GM21723 (cell line): ENCODE results near the gene TELO2.

ENCODE experiments used
- ATAC-seq: cut with Tn5 transposase; IDR thresholded peaks from one replicate; pipeline ENCODE4 v1.9.1; 2021; ENCODE audit warnings: mild to moderate bottlenecking, moderate library complexity; ENCODE audit not compliant: unreplicated experiment

The TELO2 gene

DNA sequence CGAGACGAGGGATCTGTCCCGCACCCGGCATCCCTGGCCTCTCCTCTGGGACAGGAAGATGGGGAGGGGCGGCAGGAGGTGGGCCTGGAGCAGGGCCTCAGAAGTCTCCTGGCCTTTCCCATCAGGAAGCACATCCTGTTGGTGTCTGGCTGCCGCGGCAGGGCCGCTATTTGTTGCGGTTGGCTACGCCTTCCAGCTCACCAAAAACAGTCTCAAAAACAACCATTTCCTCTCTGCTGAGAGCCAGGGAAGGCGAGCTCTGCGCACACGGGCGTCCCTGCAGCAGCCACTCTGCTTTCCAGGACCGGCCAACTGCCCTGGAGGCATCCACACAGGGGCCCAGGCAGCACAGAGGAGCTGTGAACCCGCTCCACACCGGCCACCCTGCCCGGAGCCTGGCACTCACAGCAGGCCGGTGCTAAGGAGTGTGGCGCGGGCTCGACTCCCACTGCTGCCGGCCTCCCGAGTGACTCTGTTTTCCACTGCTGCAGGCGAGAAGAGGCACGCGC, 40.3 kb downstream of the TELO2 start, which contains the start of gene TMEM204:
TMEM204 (plus strand) TSS at position 224 of the 509 bp plus-strand sequence. CDS start 610 bp downstream, outside the sequence.
- no peak for ATAC-seq

DNA sequence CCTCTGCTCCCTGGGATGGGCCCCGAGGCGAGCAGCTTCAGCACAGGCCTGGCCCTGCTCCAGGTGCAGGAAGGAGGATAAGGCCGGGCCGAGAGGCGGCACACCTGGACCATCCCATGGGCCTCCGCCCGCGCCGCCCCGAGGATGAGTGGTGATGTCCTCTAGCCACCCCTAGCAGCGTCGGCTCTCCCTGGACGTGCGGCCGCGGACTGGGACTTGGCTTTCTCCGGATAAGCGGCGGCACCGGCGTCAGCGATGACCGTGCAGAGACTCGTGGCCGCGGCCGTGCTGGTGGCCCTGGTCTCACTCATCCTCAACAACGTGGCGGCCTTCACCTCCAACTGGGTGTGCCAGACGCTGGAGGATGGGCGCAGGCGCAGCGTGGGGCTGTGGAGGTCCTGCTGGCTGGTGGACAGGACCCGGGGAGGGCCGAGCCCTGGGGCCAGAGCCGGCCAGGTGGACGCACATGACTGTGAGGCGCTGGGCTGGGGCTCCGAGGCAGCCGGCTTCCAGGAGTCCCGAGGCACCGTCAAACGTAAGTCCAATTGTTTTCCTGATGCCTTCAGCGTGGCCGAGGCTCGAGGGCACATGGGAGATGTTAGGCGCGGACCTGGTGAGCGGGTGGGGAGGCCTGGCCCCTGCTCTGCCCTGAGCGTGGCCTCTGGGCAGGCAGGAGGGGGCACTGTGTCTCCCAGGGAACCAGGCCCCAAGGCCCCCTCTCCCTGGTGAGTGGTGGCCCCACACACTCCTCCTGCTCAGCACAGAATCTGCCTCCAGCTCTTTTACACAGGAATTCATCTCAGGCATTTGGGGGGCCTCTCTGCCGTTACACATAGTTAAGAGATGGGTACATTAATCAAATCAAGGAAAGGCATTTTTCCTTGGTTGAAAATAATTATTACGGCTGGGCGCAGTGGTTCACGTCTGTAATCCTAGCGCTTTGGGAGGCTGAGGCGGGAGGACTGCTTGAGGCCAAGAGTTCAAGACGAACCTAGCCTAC, 41.2 kb downstream of the TELO2 start:
- no peak for ATAC-seq

DNA sequence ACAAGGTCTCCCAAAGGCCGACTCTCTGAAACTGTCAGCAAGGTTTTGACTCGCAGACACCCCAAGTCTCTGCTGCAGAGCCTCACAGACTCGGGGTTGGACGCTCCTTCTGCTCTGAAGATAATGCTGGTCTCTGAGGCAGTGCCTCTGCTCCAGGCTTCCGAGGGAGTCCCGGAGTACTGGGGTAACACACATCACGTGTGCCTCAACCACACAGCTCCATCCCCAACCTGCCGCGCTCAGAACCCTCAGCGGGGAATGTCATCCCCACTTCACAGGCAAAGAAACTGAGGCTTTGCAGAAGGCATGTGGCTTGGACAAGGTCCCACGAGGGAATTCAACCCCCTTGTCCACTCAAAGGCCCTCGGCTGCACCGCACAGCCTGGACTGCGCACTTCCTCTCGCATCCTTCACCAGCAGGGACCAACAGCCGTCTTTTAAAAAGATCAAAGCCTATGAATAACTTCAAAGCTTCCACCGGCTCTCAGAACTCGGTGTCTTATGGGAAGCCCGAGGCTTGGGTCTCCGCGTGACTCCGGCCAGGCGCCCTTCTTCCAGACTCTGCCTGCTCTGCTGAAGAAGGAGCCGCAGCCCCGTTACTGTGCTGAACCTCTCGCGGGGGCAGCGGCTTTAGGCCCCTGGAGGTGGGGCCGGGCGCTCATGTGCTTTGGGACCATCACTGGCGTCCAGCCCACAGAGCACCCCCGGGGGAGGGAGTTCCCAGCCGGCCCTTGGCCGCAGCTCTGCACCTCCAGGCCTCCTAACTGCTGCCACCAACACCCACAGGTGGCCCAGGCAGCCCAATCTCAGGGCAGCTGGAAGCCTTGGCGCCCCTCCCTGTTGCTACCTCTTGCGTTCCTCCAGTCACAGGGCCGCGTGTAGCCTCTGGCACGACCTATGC, 42.5 kb downstream of the TELO2 start:
- ATAC-seq = no peak

DNA sequence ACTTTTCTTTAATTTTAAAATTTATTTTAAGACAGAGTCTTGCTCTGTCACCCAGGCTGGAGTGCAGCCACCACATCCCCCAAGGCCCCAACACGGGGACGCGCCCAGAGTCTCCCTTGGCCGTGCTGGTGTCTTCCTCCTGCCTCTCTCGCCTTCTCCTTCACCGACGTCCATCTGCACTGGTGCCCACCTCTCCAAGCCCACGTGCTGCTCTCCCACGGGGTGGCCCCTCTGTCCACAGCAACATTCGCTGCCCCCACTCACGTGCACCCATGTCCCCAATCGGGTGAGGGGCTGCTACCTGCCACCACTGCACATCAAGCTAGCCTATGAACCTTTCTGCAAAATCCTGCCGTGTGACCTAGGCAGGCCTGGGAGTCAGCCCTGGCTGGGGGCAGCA, 43.4 kb downstream of the TELO2 start:
- ATAC-seq = no peak

DNA sequence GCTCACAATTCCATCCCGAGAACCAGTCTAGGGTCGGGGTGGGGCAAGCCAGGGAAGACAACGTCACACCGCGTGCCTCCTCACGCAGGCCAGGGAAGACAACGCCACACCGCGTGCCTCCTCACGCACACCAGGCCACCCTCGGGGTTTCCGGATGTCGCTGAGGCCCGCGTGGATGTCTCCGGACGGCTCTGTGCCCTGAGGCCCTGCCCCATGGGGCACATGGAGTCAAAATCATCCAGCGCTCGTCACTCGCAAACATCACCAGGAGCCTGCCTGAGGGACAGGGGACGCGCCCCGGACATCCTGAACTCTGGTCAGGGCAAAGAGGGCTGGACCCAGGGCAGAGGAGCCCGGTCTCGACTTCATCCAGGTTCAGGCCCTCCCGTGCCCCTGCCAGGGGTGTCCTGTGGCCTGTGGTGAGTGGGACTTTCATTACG, 44.0 kb downstream of the TELO2 start:
- ATAC-seq = no peak

DNA sequence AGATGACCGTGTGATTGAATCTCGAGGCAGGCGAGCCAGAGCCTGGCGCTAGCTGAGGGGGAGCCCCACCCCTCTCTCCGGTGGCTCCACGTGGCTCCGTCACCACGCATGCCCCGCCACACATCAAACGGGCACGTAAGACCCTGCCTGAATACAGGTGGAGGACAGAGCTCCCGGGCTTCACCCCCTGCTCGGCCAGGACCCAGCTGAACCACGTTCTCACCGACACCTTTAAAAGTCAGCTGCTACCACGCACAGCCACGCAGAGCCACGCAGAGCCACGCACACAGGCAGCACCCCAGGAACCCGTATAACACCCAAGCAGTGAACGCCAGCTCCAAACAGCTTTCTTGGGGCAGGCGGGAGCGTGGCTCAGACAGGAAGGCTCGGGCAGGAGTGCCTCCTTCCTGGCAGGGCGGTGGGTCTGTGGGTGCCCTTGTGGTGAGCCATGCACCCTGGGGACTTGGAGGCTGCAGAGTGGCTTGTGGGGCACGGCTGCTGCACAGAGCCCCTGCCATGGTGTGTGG, 44.7 kb downstream of the TELO2 start:
- ATAC-seq = no peak

DNA sequence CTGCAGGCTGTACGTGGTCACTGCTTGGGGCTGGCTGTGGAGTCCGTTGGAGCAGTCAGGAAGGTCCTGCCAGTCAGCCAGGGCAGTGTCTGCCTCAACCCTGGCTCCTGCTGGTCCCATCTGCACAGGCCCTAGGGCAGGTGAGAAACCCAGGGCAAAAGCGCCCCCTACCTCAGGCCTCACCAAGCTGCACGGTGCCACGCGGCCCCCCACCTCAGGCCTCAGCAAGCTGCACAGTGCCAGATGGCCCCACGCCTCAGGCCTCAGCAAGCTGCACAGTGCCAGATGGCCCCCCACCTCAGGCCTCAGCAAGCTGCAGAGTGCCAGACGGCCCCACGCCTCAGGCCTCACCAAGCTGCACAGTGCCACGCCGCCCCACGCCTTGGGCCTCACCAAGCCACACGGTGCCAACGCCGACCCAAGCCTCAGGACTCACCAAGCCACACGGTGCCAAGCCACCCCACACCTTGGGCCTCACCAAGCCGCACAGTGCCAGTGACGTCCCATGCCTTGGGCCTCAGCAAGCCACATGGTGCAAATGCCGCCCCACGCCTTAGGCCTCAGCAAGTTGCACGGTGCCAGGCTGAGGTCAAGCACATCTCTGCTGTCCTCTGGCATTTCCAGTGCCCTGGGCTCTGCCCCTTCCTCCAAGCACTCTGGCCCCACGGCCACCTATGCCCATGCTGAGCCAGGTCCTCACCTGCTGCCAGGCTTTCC, 45.8 kb downstream of the TELO2 start:
- ATAC-seq = no peak

DNA sequence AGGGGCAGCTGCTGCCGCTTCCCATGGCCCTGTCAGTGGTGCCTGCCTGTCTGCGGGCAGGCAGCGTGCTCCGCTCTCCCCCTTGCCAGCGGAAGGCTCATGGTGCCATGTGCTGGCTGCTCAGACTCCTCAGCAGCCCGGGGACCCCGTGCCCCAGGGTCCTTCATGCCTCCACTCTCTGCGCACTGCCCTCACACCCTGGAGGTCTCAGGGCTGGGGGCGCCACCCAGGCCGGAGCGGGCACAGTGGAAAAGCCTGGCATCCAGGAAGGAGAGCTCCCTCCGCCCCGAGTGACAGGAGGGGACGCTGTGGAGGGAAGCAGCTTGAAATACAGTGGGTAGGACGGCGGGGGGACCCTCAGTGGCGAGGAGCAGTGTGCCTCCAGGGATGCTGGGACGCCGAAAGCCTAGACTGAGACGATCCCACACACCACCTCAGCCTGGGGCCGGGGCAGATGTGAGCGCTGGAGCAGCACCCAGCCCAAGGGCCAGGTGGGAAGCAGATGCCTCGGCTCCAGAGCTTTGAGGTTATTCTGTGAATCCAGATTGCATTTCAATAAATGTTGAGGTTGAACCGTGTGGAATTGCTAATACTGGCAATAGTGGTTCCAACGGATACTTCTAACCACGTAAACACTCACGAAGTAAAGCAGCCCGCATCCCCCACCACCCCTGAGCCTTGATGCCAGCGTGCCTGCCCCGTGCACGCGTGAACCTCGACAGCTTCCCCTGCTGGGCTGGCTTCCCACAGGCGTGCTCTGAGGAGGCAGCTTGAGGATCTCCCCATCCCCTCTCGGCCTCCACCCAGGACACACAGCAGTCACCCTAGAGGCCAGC, 46.8 kb downstream of the TELO2 start:
- no peak for ATAC-seq

DNA sequence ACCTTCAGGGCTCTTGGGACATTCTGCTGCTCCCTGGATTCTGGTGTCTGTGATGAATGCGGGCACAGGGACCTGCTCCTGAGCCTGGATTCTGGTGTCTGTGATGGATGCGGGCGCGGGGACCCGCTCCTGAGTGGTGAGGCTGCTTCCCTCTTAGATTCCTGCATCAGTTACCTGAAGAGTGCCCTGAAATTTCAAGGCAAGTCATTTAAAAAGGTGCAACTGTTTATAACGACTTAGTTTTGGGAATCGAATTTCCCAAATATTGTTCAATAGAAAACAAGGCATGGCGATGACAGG, 47.3 kb downstream of the TELO2 start:
- no peak for ATAC-seq

DNA sequence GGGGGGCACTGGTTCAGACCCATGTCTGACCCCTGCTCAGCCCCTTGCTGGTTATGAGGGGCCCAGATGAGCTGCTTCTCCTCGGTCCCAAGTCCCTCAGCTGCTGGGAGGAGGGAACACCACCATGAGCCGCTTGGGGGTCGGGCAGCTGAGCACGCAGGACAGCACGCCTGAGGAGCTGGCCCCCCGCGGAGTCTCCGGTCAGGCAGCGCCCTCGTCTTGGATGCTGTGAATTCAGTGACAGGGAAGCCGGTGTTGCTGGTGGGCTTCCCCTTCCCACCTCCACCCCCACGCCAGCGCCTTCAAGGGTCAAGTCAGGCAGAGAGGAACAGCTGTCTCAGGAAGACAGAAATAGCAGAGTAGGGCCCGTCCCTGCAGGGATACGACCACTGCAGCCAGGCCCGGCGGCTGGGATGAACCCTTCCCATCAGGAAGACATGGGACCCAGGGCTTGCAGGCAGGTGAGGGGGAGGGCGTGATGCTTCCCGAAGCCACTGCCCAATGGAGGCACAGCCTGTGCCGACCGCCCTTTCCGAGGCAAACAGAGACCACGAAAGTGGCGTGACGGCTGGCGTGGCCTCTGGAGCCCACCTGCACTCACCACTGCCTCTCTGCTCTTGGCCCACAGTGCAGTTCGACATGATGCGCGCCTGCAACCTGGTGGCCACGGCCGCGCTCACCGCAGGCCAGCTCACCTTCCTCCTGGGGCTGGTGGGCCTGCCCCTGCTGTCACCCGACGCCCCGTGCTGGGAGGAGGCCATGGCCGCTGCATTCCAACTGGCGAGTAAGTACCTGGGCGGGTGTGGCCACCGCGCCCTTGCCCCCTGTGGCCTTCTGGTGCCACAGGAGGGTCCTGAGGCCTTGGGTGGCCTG, 48.4 kb downstream of the TELO2 start:
- no peak for ATAC-seq

DNA sequence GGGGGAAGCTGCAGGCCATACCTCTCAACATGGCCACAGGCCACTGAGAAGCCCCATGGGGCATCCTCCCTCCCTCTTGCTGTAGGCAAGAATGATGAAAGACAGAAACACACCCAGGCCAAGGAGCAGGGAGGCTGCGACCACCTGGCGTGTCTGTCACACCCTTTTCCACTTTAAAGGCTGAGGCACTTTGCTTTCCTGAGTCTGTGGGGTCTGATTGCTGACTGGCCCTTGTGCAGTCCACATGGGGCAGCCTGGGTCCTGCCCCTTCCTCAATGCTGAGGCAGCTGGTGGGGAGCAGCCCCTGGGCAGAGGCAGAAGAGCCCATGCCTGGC, 49.0 kb downstream of the TELO2 start:
- no peak for ATAC-seq

DNA sequence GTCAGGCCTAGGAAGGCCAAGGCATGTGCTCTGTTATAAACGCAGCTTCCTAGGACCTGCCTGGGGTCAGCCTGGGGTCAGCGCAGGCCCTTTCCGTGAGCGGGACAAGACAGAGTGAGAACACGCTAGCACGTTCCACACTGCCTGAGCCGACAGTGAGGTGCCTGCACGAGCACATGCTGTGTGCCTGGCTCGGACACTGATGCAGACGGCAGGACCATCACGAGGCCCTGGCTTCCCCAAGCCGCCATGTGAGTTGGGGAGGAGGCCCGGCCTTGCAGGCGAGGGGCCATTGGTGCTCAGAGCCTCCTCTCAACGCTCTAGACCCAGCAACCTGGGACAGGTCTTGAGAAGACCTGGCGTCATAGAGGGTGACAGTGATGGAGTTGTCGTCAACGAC, 49.4 kb downstream of the TELO2 start:
- no peak for ATAC-seq

DNA sequence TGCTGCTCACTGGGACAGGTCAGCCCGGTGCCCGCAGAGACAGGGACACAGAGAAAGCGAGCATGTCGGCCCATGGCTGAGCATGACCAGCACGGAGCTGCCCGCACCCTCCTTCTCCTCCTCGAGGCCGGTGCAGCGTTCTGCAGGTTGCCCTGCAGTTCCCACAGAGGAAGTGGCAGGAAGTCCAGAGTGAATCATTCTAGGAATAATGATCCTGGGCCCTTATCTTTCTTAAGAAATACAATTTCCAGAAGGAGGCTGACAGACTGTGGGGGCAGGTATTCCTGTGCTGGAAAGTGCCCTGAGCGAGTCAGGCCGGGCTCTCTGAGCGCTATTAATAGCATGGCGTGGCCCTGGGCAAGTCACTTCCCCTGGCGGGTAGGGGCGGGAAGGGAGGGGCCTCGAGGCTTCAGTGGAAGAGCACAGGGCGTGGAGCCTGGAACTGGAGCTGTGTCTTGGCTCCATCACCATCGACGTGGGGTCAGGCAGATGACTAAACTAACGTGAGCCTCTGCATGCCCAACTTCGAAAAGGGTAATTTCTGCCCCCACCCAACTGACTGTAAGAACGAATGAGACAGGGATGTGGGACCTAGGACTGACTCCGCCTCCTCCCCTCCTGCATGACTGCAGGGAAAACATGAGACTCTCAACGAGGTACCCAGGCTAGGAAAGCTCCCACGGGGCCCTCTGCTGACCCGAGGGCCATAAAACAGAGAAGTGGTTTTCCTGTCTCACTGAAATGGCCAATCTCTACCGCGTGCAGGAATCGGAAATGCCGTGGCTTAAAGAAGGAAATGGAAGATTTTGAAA, 50.1 kb downstream of the TELO2 start:
- ATAC-seq = no peak

DNA sequence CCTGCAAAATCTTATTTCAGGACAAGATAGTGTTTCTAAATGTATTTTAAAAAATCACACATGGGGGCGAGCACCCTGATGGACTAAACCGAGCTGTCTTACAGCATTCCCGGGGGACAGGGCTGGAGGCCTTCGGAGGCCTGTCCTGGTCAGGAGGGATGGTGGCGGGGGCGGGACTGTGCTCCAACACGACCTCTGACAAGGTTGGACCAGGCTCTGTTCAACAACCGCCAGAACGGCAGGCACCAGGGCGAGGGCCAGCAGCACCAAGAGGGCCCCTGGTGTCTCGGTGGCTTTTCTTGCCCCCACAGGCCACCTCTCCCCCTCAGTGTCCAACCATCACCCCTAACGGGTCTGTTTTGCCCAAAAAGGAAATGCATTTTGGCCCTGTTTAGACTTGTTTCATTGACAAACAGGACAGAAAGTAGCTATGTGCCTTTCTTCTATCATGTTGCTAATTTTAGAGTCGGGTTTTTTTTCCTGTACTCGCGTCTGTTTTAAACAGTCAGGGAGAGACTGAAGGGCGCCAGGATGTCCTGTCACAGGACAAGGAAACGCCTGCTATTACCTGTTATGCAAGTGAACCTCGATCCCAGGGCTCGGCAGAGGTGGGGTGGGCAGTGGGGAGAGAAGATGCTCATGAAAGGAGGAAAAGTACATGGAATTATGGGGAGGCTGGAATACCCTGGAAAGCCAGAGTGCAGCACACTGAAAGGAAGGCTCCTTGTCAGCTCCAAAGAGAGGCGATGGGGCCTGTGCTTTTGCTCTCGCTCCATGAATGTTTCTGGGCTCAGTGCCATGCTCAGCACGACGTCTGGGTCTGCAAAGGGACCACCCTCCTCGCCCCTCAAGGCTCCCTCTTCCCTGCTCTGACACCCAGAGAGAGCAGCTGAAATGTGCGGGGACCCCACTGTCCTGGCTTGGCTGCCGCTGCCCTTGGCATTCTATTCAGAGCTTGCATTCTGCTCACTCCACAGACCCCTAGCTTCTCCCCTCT, 52.2 kb downstream of the TELO2 start:
- ATAC-seq = no peak

DNA sequence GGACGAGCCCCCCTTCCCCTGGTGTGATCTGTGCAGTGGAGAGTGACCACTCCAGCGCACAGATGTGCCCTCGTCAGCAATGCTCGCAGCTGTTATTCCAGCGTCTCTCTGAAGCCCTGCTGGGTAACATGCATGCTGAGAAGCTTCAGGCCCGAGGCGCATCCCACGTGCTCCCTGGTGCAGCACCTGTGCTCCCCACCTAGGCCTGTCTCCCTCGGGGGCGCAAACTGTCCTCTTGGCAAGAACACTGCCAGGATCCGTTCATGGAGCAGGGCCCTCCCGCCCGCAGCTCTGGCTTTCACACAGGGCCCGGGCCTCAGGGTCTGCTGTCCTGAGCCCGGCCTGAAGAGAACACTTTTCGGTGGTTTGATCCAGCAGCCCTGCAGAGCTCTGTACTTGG, 53.3 kb downstream of the TELO2 start:
- ATAC-seq = no peak

DNA sequence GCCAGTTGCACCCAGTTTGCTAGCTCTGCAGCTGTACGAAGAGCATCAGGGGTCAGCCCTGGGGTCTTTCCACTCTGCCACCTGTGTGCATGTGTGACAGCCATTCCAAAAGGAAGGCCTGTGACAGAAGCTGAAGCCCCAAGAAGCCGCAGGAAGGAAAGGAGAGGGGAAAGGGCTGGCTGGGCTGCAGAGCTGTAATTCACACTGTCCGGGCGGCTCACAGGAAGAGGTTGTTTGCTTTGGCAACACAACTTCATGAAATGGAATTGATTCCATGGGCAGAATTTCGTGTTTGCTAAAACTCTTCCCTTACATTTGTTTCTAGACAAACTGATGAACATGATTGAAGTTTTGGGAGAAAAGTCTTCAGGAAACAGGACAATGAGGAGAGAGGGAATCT, 55.1 kb downstream of the TELO2 start:
- ATAC-seq = no peak

DNA sequence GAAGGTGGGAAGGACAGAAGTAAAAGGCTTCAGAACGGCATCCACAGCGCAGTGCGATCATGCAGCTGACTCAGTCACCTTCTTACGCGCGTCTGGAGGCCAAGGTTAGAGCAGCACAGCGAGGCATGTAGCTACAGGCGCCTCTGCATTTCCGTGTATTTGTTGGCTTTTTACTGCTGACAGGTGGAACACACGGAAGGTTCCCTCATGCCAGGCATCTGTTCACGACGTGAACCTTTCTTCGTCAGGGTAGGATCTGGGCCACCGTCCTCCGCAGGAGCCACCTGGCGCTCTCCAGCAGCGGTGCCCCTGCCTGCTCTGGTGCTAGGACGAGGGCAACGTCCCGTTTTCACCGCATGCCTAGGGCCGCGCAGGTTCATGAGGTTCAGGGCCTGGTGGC, 55.6 kb downstream of the TELO2 start:
- ATAC-seq = no peak
